Measurements from ENCODE around the gene JDP2. TPM values are rescaled to one million over a fixed set of nuclear protein-coding genes. Genes with fewer than 3 reads are reported as not detected.

JDP2 gene
- total RNA-seq, 2 donors from 2014 or later: 16.8 to 17.9 TPM

DNA sequence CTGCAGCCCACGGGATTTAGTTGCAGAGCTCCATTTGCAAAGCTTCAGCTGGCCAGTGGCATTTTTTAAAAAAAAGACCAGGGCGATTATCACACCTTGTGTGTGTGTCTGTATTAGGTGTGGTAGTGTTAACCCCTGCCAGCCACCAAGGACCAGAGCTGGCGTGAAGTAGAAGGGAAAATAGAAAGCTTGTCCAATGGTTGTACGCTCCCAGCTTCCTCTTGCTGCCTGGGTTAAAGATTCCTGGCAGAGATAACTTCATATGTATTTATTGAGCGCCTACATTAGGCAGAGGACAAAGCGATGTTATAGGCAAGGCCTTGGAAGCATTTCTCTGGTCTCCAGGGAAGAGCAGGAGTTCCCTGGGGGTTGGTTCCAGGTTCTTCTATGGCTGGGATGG is 3.2 kb downstream of the JDP2 start:
- peaks cover 57% of the 10 kb centered on the region for H3K4me1 ChIP-seq
- no peaks in the 10 kb centered on the region for H3K36me3 ChIP-seq (replicated peaks in 1 of 2; ENCODE audit: insufficient read depth in 1 of 2, low read depth in 2 of 2)
- TF ChIP-seq, protein P1, sequence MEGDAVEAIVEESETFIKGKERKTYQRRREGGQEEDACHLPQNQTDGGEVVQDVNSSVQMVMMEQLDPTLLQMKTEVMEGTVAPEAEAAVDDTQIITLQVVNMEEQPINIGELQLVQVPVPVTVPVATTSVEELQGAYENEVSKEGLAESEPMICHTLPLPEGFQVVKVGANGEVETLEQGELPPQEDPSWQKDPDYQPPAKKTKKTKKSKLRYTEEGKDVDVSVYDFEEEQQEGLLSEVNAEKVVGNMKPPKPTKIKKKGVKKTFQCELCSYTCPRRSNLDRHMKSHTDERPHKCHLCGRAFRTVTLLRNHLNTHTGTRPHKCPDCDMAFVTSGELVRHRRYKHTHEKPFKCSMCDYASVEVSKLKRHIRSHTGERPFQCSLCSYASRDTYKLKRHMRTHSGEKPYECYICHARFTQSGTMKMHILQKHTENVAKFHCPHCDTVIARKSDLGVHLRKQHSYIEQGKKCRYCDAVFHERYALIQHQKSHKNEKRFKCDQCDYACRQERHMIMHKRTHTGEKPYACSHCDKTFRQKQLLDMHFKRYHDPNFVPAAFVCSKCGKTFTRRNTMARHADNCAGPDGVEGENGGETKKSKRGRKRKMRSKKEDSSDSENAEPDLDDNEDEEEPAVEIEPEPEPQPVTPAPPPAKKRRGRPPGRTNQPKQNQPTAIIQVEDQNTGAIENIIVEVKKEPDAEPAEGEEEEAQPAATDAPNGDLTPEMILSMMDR (IDR thresholded peaks at IDR 0.05): no peak
- TF ChIP-seq POLR2A (IDR thresholded peaks at IDR 0.05): no peak
- H3K27ac ChIP-seq: peak overlapping the region; percentile 46 to 86 (median 81)
- no peaks in the 10 kb centered on the region for H3K27me3 ChIP-seq
- WGBS, 2 donors: 53 to 67% methylated on average over 6 of the region's 6 CpGs
- DNase-seq (no peak), ATAC-seq (no peak)
- H3K9me3 ChIP-seq: no peaks in the 10 kb centered on the region
- H3K4me3 ChIP-seq: no peak overlapping the region
- intact Hi-C loops (cut with DNase I): no loop called here

DNA sequence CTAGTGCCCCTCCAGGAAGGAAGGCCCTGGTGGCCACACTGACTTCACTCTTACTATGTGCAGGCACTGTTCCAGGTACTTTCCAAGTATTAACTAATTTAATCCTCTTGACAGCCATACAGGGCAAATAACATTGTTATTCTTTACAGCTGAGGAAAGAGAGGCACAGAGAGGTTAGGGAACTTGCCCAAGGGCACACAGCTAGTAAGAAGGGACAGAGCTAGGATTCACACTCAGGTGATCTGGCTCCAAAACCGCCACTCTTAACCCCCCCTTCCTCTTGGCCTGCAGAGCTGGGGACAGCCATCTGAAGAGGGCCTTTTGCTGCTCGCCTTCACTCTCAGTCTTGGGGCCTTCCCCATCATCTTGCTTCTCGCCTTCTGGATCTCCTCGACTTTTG is 4.0 kb downstream of the JDP2 start:
- H3K27ac ChIP-seq: no peak overlapping the region
- H3K4me1 ChIP-seq: peaks cover 57% of the 10 kb centered on the region
- TF ChIP-seq, protein P1 (IDR thresholded peaks at IDR 0.05): no peak
- TF ChIP-seq POLR2A (IDR thresholded peaks at IDR 0.05): no peak
- no peaks in the 10 kb centered on the region for H3K9me3 ChIP-seq
- no peak overlapping the region for H3K4me3 ChIP-seq
- no peaks in the 10 kb centered on the region for H3K27me3 ChIP-seq
- DNase-seq (no peak), ATAC-seq (no peak)
- intact Hi-C loops (cut with DNase I): no loop called here
- H3K36me3 ChIP-seq (replicated peaks in 1 of 2; ENCODE audit: insufficient read depth in 1 of 2, low read depth in 2 of 2): no peaks in the 10 kb centered on the region
- 96 to 99% methylated on average over 4 of the region's 4 CpGs for WGBS, 2 donors

DNA sequence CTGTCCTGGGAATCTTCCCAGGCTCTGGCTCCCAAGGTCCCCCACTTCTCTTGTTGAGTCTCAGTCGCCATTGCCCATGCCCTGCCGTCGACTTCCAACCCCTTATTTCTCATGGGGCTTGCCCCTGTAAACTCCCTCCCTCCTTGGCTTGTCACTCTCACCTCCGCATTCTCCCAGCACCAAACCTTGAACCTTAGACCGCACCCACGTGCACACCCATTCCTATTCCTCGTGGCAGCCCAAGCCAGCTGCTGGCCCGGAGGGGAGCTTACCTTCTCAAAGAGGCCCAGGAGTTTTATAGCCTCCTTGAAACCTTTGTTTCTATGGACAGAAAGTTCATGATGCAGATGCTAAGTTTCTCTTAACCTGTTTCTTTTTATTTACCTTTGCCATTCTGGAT is 4.6 kb downstream of the JDP2 start:
- no peaks in the 10 kb centered on the region for H3K9me3 ChIP-seq
- TF ChIP-seq, protein P1 (IDR thresholded peaks at IDR 0.05): no peak
- TF ChIP-seq POLR2A (IDR thresholded peaks at IDR 0.05): no peak
- ATAC-seq (no peak), DNase-seq (no peak)
- WGBS, 2 donors: 64 to 71% methylated on average over 8 of the region's 8 CpGs
- intact Hi-C loops (cut with DNase I): no loop called here
- H3K4me3 ChIP-seq: no peak overlapping the region
- no peaks in the 10 kb centered on the region for H3K36me3 ChIP-seq (replicated peaks in 1 of 2; ENCODE audit: insufficient read depth in 1 of 2, low read depth in 2 of 2)
- peaks cover 57% of the 10 kb centered on the region for H3K4me1 ChIP-seq
- no peak overlapping the region for H3K27ac ChIP-seq
- H3K27me3 ChIP-seq: no peaks in the 10 kb centered on the region

DNA sequence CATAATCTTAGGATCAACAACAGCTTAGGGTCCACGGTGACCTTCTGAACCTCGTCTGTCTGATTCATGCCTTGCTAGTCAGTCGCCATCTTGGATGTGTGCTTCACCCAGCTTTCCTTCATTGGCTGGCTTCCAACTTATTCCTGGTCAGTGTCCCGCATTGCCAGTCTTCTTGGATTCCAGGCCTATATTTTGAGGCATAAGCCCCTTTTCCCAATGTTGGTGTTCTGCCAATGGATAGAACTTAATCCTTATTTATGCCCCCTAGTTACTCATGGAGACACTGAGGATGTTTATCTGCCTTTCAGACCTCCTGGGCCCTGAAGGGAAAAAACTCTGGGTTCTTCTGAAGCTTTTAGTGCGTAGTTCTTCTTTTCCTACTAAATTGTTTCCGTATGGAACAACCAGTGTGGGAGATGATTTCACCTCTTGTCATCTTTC is 5.8 kb downstream of the JDP2 start:
- H3K36me3 ChIP-seq (replicated peaks in 1 of 2; ENCODE audit: insufficient read depth in 1 of 2, low read depth in 2 of 2): no peaks in the 10 kb centered on the region
- H3K27ac ChIP-seq: no peak overlapping the region
- TF ChIP-seq, protein P1 (IDR thresholded peaks at IDR 0.05): no peak
- TF ChIP-seq POLR2A (IDR thresholded peaks at IDR 0.05): no peak
- intact Hi-C loops (cut with DNase I): no loop called here
- H3K4me3 ChIP-seq: no peak overlapping the region
- ATAC-seq (no peak), DNase-seq (no peak)
- no peaks in the 10 kb centered on the region for H3K9me3 ChIP-seq
- 91 to 94% methylated on average over 6 of the region's 6 CpGs for WGBS, 2 donors
- H3K4me1 ChIP-seq: peaks cover 61% of the 10 kb centered on the region
- H3K27me3 ChIP-seq: no peaks in the 10 kb centered on the region

DNA sequence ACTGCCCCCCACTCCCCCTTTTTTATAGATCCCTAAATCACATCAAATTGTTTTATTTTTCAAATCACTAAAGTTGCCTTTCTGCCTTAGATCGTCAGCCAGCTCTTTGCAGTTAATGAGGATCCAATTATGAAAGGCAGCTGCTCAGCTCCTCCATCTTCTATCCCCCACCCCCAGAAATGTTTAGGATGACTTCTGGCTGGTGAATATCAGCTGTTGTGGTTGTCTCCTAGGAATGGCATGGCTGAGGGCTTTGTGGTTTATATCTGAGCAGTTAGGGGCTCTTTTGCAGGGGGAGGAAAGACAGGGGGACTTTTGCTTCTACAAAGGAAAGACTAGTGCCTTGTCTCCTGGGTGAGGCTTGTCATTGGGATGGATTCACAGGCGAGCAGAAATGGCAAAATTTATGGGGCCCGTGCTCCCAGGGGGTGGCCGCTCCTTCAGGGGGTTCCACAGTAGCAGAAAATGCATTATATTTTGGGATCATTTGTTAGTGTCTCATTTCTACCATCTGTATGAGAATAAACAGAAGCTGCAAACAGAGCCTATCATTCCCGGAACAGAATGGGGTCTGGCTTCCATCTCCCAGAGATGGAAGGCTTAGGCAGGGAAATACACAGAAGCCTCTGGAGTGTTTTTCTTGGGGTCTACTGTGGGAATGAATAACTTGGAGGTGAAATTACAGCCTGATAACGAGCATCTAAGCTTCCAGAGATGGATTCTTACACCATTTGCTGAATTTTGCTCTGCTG is 6.5 kb downstream of the JDP2 start:
- H3K36me3 ChIP-seq (replicated peaks in 1 of 2; ENCODE audit: insufficient read depth in 1 of 2, low read depth in 2 of 2): no peaks in the 10 kb centered on the region
- H3K4me1 ChIP-seq: peaks cover 54% of the 10 kb centered on the region
- intact Hi-C loops (cut with DNase I): no loop called here
- DNase-seq: no peak
- H3K27me3 ChIP-seq: no peaks in the 10 kb centered on the region
- TF ChIP-seq, protein P1 (IDR thresholded peaks at IDR 0.05): no peak
- no peak for TF ChIP-seq POLR2A (IDR thresholded peaks at IDR 0.05)
- H3K27ac ChIP-seq: no peak overlapping the region
- no peak overlapping the region for H3K4me3 ChIP-seq
- no peaks in the 10 kb centered on the region for H3K9me3 ChIP-seq
- 79 to 88% methylated on average over 6 of the region's 6 CpGs for WGBS, 2 donors
- no peak for ATAC-seq

All from body of pancreas (tissue), 4 donors.